HG02870 (cell line): ENCODE measurements around the gene COX5B.
"Not testable (repeated sequence)": the region's sequence is repeated elsewhere in the genome, so short reads cannot be mapped to it uniquely, and the experiment has no call there.

Experiments used
- ATAC-seq: cut with Tn5 transposase; IDR thresholded peaks from one replicate; pipeline ENCODE4 v1.9.1; 2021; ENCODE audit warnings: mild to moderate bottlenecking, moderate library complexity; ENCODE audit not compliant: unreplicated experiment

Gene COX5B, protein sequence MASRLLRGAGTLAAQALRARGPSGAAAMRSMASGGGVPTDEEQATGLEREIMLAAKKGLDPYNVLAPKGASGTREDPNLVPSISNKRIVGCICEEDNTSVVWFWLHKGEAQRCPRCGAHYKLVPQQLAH

GRCh38 chr2:97645695-97646629 lies at the start of gene COX5B:
TSS of gene COX5B (plus strand) at chr2:97646062. CDS start at chr2:97646087, 25 bp downstream.
- peak; percentile 91 for ATAC-seq

GRCh38 chr2:97596180-97596579 lies 49.7 kb upstream of the COX5B start:
- ATAC-seq, result not testable (repeated sequence)

GRCh38 chr2:97601537-97601936 lies 44.3 kb upstream of the COX5B start:
- ATAC-seq, result not testable (repeated sequence)

GRCh38 chr2:97605109-97605508 lies 40.8 kb upstream of the COX5B start:
- not testable (repeated sequence) for ATAC-seq

- not testable (repeated sequence) for ATAC-seq
Measured at GRCh38 chr2:97605524-97606339, 40.1 kb upstream of the COX5B start.

DNA sequence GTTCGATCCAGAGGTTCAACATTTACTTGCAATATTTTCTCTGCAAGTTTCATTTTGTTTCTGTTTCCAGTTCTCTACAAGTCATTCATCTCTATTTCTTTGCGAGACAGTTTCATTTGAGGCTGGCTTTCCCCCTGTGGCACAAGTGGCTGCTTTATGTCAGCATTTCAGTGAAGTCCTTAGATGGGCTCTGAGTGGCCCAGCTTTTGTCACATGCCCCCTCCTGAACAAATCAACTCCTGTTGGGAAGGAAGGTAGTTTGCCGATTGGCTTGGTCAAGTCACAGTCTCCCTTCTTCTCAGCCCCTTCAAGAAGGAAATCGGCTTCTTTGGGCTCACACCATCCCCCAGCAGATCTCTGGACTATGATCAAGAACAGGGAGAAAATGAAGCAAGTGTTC lies 37.1 kb upstream of the COX5B start:
- not testable (repeated sequence) for ATAC-seq

DNA sequence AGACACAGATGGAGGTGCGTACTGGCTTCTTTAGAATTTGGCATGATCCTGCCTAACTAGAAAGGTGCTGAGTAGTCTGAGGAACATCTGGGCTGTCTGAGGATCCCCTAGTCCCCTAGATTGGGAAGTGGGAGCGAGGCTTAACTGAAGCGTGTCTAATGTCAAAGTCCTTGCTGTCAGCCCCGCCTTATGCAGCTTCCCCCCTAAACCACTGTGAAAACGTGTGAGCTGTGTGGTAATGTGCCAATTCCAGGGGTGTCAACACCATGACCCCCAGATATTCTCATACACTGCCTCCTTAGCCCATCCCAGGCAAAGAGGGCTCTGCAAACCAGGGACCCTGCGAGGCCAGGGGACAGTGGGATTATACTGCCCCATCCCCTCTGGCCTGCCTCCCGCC lies 34.0 kb upstream of the COX5B start:
- not testable (repeated sequence) for ATAC-seq

- ATAC-seq, result not testable (repeated sequence)
Measured at GRCh38 chr2:97615746-97616145, 30.1 kb upstream of the COX5B start.

DNA sequence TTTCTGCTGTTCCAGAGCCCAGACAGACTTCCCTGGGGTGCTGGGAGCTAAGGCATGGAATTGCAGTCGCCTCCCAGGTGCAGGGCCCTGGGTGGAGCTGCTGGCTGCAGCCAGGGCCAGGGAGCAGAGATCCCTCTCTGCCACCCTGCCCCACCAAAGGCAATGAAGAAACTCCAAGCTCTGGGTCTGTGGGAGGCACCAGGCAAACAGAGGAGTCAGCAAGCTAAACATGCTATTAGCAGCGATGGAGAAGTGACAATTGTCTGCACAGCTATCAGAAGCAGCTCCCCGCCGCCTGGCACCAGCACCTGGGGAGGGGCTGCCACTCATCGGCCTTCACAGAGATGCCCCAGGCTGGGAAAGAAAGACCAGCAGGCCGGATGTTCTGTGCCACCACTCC lies 28.0 kb upstream of the COX5B start:
- no peak for ATAC-seq

GRCh38 chr2:97618939-97619827 lies 26.7 kb upstream of the COX5B start:
- not testable (repeated sequence) for ATAC-seq

DNA sequence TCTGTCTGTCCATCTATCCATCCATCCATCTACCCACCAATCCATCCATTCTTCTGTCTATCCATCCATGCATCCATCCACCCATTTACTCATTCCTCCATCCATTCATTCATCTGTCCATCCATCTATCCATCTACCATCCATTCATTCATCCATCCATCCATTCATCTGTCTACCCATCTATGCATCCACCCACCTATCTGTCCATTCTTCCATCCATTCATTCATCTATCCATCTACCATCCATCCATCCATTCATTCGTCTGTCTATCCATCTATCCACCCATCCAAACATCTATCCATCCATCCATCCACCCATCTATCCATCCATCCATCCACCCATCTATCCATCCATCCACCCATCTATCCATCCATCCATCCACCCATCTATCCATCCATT lies 25.4 kb upstream of the COX5B start:
- not testable (repeated sequence) for ATAC-seq

- ATAC-seq, result not testable (repeated sequence)
Measured at GRCh38 chr2:97622976-97623375, 22.9 kb upstream of the COX5B start.

DNA sequence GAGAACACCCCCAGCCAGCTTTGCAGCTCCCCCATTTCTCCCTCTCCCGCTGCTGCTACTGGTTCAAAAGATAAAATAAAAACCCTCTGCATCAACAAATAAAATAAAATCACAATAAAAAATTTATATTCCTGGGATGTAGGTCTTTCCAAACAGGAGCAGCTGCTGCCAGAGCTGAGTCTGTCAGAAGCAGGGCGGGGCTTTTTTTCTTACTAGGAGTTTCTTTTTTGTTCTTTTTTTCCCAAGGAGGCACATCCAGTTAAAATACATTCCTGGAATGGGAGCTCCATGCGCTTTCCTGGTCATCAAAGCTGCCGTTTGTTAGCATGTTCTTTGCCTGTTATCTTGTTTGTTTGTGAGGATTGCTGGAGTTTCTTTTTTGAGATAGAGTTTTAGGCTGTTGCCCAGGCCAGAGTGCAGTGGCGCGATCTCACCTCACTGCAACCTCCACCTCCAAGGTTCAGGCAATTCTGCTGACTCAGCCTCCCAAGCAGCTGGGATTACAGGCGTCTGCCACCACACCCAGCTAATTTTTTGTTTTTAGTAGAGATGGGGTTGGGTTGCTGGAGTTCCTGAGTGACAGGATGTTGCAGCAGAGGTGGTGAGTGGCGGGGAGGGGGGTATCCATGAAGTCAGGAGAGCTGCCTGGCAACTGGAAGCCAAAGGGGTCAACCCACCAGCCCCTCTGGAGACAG lies 20.4 kb upstream of the COX5B start:
- not testable (repeated sequence) for ATAC-seq

DNA sequence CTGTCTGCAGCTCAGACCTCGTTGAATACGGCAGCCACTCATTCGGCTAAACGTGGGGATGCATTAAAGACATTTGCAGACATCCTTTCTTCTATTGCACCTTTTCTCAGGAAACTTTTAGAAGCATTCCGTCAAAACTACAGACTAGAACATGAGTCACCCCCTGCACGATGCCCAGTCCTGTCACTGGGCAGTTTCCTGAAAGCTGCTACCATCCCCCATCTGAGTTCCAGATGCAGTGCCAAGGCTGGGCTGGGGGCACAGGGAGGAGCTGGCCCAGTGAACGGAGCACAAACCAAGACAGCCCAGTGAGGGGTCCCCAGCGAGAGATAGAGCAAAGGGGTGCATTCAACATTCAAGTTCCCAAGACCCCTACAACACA lies 19.8 kb upstream of the COX5B start:
- ATAC-seq, result not testable (repeated sequence)

DNA sequence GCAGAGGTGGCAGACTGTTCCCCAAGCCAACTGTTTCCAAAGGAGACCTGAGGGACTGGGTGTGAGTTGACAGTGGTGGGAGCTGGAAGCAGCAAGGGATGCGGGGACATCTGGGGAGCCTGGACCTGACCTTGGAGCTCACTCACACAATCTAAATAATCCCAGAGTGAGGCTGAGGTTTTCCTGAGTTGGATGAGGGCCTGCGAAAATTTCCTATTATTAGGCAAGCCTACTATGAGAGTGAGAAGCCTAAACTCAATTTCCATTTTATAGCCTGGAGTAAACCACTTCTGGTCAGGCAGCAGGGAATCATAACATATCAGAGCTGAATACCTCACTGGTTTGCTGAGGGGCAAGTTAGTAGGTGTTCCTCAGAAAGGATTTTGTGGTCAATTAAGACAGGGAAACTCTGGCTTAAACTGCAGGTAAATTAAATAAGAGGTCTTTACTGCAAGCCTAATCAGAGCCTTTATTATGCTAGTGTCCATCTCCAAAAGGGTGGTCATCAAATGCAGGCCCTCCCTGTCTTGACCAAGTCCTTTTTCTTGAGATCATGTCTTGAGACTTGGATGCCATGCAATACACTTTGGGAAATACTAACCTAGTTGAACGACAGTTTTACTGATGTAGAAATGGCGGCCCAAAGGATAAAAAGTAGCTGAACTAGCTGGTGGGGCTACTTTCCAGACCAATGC lies 1.7 kb upstream of the COX5B start:
- no peak for ATAC-seq

GRCh38 chr2:97645112-97645694 lies 659 bp upstream of the COX5B start:
- peak; percentile 29 for ATAC-seq

DNA sequence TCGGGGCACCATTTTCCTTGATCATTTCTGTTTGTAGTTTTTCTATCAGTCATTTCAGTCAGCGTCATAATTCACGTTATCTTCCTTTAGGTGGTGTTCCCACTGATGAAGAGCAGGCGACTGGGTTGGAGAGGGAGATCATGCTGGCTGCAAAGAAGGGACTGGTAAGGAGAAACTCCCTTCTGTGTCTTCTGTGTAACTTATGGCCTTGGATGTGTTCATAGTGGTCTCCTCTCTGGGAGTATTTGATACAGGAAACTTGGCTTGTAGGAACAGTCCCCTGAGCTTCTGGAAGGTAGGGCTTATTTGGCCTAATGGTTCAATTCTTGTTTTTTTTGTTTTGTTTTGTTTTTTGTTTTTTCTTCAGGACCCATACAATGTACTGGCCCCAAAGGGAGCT lies 1.1 kb downstream of the COX5B start:
- no peak for ATAC-seq

DNA sequence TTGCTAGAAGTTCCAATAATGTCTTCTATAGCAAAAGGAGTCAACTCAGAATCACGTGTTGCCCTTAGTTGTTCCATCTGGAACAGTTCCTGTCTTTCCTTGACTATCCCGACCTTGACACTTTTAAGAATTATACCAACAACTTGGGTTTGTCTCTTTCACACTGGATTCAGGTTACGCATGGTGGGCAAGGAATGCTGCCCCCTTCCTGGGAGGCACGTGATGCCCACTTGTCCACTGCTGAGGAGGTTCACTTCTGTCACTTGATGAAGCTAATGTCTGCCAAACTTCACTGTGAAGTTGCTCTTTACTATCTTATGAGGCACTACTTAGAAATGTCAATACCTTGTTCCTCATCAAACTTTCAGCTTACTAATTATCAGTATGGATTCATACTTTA lies 5.3 kb downstream of the COX5B start:
- no peak for ATAC-seq

DNA sequence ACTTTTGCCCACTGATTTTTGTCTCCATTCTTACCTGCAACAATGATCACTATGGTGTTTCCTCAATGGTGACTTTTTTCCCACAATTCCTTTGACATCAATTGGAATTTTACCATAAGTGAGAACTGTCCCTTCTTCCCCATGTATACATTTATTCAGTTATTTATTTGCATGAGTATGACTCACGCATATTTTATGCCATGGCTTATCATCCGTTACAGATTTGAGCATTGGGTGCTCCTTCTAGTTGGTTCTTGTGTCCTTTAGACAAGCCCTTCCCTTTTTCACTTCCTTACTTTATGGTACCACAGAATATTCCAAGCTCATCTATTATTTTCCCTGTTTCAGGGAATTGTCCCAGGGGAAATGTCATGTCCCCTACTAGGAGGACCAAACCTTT lies 7.6 kb downstream of the COX5B start:
- no peak for ATAC-seq
